Measurements from ENCODE around the gene PRKCQ.
"Not testable (repeated sequence)": the region's sequence is repeated elsewhere in the genome, so short reads cannot be mapped to it uniquely, and the experiment has no call there.

Gene PRKCQ

DNA sequence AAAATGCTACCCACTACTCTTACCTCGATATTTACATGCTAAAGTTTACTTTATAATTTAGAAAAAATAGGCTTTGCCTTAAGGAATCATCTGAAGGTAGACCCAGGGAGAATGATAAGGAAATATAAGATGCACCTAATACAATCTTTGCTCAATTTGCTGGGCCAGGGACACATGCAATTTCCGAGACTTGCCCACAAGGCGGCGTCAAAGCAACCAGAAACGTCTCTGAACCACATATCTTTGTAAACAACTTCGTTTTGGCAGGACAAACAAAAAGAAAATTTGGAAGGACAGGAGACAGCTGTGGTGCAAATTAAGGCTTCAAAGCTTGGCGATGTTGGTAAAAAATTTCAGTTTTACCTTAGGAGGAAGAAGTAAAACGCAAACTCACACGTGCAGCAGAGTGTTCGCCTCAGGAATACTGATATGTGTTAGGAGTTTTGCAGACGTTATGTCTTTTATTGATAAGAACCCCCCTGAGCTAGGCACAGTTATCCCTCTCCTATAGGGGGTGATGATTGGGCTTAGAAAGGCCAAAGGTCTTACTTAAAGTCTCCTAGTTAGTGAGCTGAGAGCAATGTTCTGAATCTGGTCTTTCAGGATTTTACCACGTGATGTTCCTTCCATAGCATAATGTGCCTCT is 134.3 kb downstream of the PRKCQ start:
- no peaks in the 10 kb centered on the region for H3K79me2 ChIP-seq (ENCODE audit: insufficient read depth, low read length)
- H2AFZ ChIP-seq (ENCODE audit: low read depth, low read length, severe bottlenecking) = no peak overlapping the region
- H3F3A ChIP-seq (ENCODE audit: insufficient read depth) = no peaks in the 10 kb centered on the region
- no peaks in the 10 kb centered on the region for H4K20me1 ChIP-seq (ENCODE audit: low read depth, low read length)
- no peaks in the 10 kb centered on the region for H3K9me2 ChIP-seq (replicated peaks; ENCODE audit: insufficient read depth, low read length)
- H3K4me3 ChIP-seq (ENCODE audit: insufficient read depth, low read length, poor library complexity, severe bottlenecking) = no peak overlapping the region
- no peak overlapping the region for H3K4me2 ChIP-seq (ENCODE audit: low read depth, low read length, poor library complexity, severe bottlenecking)
- no peak overlapping the region for H3K9ac ChIP-seq (ENCODE audit: low read length)
- no peak for TF ChIP-seq EZH2phosphoT487 (conservative IDR thresholded peaks at IDR 0.05; ENCODE audit: low read length)
- TF ChIP-seq, protein P1, sequence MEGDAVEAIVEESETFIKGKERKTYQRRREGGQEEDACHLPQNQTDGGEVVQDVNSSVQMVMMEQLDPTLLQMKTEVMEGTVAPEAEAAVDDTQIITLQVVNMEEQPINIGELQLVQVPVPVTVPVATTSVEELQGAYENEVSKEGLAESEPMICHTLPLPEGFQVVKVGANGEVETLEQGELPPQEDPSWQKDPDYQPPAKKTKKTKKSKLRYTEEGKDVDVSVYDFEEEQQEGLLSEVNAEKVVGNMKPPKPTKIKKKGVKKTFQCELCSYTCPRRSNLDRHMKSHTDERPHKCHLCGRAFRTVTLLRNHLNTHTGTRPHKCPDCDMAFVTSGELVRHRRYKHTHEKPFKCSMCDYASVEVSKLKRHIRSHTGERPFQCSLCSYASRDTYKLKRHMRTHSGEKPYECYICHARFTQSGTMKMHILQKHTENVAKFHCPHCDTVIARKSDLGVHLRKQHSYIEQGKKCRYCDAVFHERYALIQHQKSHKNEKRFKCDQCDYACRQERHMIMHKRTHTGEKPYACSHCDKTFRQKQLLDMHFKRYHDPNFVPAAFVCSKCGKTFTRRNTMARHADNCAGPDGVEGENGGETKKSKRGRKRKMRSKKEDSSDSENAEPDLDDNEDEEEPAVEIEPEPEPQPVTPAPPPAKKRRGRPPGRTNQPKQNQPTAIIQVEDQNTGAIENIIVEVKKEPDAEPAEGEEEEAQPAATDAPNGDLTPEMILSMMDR (IDR thresholded peaks at IDR 0.05; ENCODE audit: insufficient read depth, low read length, poor library complexity, severe bottlenecking) = peak; percentile 73
- no peaks in the 10 kb centered on the region for H3K27me3 ChIP-seq (ENCODE audit: low read length)
- H3K9me3 ChIP-seq (ENCODE audit: insufficient read depth, low read length) = no peaks in the 10 kb centered on the region
- H3K36me3 ChIP-seq (ENCODE audit: low read length) = no peaks in the 10 kb centered on the region
- H3K27ac ChIP-seq (ENCODE audit: low read depth, low read length) = no peak overlapping the region

DNA sequence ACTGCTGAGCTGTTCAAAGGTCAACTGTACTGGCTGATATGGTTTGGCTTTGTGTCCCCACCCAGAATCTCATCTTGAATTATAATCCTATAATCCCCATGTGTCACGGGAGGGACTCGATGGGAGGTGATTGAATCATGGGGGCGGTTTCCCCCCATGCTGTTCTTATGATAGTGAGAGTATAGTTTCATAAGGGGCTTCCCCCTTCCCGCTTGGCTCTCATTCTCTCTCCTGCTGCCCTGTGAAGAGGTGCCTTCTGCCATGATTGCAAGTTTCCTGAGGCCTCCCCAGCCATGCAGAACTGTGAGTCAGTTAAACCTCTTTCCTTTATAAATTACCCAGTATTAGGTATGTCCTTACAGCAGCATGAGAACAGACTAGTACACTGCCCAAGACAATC is 140.2 kb downstream of the PRKCQ start:
- H3K27ac ChIP-seq (ENCODE audit: low read depth, low read length); H3K4me2 ChIP-seq (ENCODE audit: low read depth, low read length, poor library complexity, severe bottlenecking): not testable (repeated sequence)

GRCh38 chr10:6431861-6432260 is 148.2 kb downstream of the PRKCQ start:
- no peaks in the 10 kb centered on the region for H3K27me3 ChIP-seq (ENCODE audit: low read length)

More for the DNA sequence above, 140.2 kb downstream of the PRKCQ start:
- not testable (repeated sequence) for H3K9me3 ChIP-seq (ENCODE audit: insufficient read depth, low read length); H3F3A ChIP-seq (ENCODE audit: insufficient read depth); H3K9me2 ChIP-seq (replicated peaks; ENCODE audit: insufficient read depth, low read length); H3K79me2 ChIP-seq (ENCODE audit: insufficient read depth, low read length); H3K27me3 ChIP-seq (ENCODE audit: low read length); H2AFZ ChIP-seq (ENCODE audit: low read depth, low read length, severe bottlenecking); H4K20me1 ChIP-seq (ENCODE audit: low read depth, low read length); H3K9ac ChIP-seq (ENCODE audit: low read length); H3K36me3 ChIP-seq (ENCODE audit: low read length); H3K4me3 ChIP-seq (ENCODE audit: insufficient read depth, low read length, poor library complexity, severe bottlenecking)

DNA sequence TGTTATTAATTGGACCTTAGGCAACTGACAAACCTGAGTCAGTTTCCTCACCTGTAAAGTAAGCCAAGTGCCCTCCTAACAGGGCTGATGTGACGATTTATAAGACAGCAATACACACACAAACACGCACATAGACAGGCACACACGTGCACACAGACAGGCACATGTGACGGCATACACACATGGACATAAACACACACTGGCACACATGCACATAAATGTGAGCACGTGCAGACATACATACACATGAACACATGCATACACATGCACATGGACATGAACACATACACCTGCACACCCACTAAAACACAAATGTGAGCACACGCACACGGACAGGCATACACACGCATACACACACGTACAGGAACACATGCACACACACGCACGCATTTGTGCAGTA is 148.9 kb downstream of the PRKCQ start:
- H3K4me3 ChIP-seq (ENCODE audit: insufficient read depth, low read length, poor library complexity, severe bottlenecking) = no peak overlapping the region
- no peak overlapping the region for H2AFZ ChIP-seq (ENCODE audit: low read depth, low read length, severe bottlenecking)
- no peak overlapping the region for H3K27ac ChIP-seq (ENCODE audit: low read depth, low read length)
- H3F3A ChIP-seq (ENCODE audit: insufficient read depth) = no peaks in the 10 kb centered on the region
- no peaks in the 10 kb centered on the region for H3K79me2 ChIP-seq (ENCODE audit: insufficient read depth, low read length)
- H3K36me3 ChIP-seq (ENCODE audit: low read length) = no peaks in the 10 kb centered on the region
- H4K20me1 ChIP-seq (ENCODE audit: low read depth, low read length) = no peaks in the 10 kb centered on the region
- no peak for TF ChIP-seq EZH2phosphoT487 (conservative IDR thresholded peaks at IDR 0.05; ENCODE audit: low read length)
- TF ChIP-seq, protein P1 (IDR thresholded peaks at IDR 0.05; ENCODE audit: insufficient read depth, low read length, poor library complexity, severe bottlenecking) = no peak
- no peaks in the 10 kb centered on the region for H3K9me2 ChIP-seq (replicated peaks; ENCODE audit: insufficient read depth, low read length)
- no peaks in the 10 kb centered on the region for H3K27me3 ChIP-seq (ENCODE audit: low read length)
- no peak overlapping the region for H3K9ac ChIP-seq (ENCODE audit: low read length)
- H3K4me2 ChIP-seq (ENCODE audit: low read depth, low read length, poor library complexity, severe bottlenecking) = no peak overlapping the region
- H3K9me3 ChIP-seq (ENCODE audit: insufficient read depth, low read length) = no peaks in the 10 kb centered on the region

More at GRCh38 chr10:6431861-6432260, 148.2 kb downstream of the PRKCQ start:
- Histone ChIP-seq H3K4me2 (ENCODE audit: low read depth, low read length, poor library complexity, severe bottlenecking) (no peak overlapping the region), H2AFZ (ENCODE audit: low read depth, low read length, severe bottlenecking) (no peak overlapping the region), H3K27ac (ENCODE audit: low read depth, low read length) (no peak overlapping the region), H4K20me1 (ENCODE audit: low read depth, low read length) (no peaks in the 10 kb centered on the region), H3K4me3 (ENCODE audit: insufficient read depth, low read length, poor library complexity, severe bottlenecking) (no peak overlapping the region), H3K9ac (ENCODE audit: low read length) (no peak overlapping the region), H3K9me3 (ENCODE audit: insufficient read depth, low read length) (no peaks in the 10 kb centered on the region), H3F3A (ENCODE audit: insufficient read depth) (no peaks in the 10 kb centered on the region), H3K36me3 (ENCODE audit: low read length) (no peaks in the 10 kb centered on the region), H3K79me2 (ENCODE audit: insufficient read depth, low read length) (no peaks in the 10 kb centered on the region), H3K9me2 (replicated peaks; ENCODE audit: insufficient read depth, low read length) (no peaks in the 10 kb centered on the region)
- TF ChIP-seq, protein P1 (IDR thresholded peaks at IDR 0.05; ENCODE audit: insufficient read depth, low read length, poor library complexity, severe bottlenecking) = no peak
- no peak for TF ChIP-seq EZH2phosphoT487 (conservative IDR thresholded peaks at IDR 0.05; ENCODE audit: low read length)
